Spleen (tissue), 7 donors: ENCODE data around the gene TEX13A.

Experiments used
- POLR2A ChIP-seq, 3 donors: fragments of 450-650 bp; IDR thresholded peaks; one replicate each; pipeline ENCODE4 v1.5.1; 2017; ENCODE audit warnings: antibody characterized with exemption in 3 of 3, mild to moderate bottlenecking in 1 of 3
- POLR2AphosphoS5 ChIP-seq, 3 donors: sonication (generic); formaldehyde crosslinking; IDR thresholded peaks; one replicate each; pipeline ENCODE4 v1.5.1; 2017; ENCODE audit warnings: antibody characterized with exemption in 3 of 3
- TF ChIP-seq, protein P1 (sequence below), 11 experiments: fragments of 200-600 bp in 7 of 11; fragments of 450-650 bp in 4 of 11; sonication (generic) in 4 of 11; IDR thresholded peaks in 8 of 11; conservative IDR thresholded peaks in 3 of 11; 1 replicate in 7 of 11; 2 replicates in 4 of 11; pipeline versions ENCODE4 v1.4.0 to v1.8.0; 2016 to 2021; ENCODE audit warnings: antibody characterized with exemption in 11 of 11, inconsistent platforms in 4 of 11, mild to moderate bottlenecking in 1 of 11
- donor health status: DM: no; HTN: no; CAD: no; lungs with moderate emphysema.
- donor health status: DM: no; HTN: no; CAD: no.
- donor health status: DM: no; HTN: no; CAD: no.

DNA sequence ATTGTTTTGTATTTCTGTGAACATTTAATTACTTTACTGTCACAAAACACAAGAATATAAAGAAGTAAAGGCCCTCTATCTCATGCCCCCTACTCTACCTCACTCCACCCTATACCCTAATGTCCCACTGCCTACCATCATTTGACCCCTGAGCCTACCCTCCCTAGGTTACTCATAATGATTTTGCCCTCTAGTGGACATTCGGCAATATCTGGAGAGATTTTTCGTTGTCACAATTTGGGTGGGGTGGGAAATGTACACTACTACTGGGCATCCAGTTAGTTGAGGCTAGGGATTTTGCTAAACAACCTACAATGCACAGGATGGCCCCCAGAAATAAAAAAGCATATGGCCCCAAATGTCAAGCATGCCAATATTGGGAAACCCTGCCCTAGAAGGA lies 10.2 kb downstream of the TEX13A start:
- TF ChIP-seq POLR2A (IDR thresholded peaks at IDR 0.05) (no peak), POLR2AphosphoS5 (IDR thresholded peaks at IDR 0.05) (no peak)
- TF ChIP-seq, protein P1, sequence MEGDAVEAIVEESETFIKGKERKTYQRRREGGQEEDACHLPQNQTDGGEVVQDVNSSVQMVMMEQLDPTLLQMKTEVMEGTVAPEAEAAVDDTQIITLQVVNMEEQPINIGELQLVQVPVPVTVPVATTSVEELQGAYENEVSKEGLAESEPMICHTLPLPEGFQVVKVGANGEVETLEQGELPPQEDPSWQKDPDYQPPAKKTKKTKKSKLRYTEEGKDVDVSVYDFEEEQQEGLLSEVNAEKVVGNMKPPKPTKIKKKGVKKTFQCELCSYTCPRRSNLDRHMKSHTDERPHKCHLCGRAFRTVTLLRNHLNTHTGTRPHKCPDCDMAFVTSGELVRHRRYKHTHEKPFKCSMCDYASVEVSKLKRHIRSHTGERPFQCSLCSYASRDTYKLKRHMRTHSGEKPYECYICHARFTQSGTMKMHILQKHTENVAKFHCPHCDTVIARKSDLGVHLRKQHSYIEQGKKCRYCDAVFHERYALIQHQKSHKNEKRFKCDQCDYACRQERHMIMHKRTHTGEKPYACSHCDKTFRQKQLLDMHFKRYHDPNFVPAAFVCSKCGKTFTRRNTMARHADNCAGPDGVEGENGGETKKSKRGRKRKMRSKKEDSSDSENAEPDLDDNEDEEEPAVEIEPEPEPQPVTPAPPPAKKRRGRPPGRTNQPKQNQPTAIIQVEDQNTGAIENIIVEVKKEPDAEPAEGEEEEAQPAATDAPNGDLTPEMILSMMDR (IDR thresholded peaks at IDR 0.05 in 8 of 11, conservative IDR thresholded peaks at IDR 0.05 in 3 of 11), result no peak
